Airway epithelial cell (primary cell): ENCODE results near the gene SLC25A52. TPM values are rescaled to one million over a fixed set of nuclear protein-coding genes. Genes with fewer than 3 reads are reported as not detected.

ENCODE experiments used
- total RNA-seq: library from RNA; depleted of rRNA; stranded (reverse); fragments of >200 nt; gene quantifications from 2 replicates; pipeline ENCODE4 v1.2.3, GENCODE V29; 2015

Gene SLC25A52, protein sequence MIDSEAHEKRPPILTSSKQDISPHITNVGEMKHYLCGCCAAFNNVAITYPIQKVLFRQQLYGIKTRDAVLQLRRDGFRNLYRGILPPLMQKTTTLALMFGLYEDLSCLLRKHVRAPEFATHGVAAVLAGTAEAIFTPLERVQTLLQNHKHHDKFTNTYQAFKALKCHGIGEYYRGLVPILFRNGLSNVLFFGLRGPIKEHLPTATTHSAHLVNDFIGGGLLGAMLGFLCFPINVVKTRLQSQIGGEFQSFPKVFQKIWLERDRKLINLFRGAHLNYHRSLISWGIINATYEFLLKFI
- total RNA-seq = not detected in 2 replicates

DNA sequence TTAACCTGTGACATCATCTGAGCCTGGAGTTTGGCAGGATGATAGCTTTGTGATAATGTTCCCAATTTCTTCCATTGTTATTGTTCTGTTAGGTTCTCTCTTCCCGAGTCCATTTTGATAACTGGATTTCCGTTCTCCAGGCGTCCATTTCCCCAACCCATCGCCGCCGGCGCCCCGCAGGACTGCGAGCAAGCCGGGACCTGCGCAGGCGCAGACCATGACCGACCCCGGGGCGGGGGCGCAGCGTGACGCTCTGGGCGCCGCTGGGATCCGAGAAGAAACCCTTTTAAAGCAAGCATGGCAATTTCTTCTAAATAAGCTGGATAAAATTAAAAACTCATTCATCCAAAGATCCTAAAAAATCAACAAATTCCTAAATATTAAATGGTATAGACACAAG lies at the start of gene SLC25A52:
Gene SLC25A52 (minus strand): TSS at position 186 of the 400 bp plus-strand sequence. CDS start 219 bp downstream, outside the sequence.

Other genes starting within 250 kb of the SLC25A52 start
- not detected in 2 replicates for gene TTR, start 169.0 kb downstream of the SLC25A52 start, total RNA-seq
- gene B4GALT6, start 76.3 kb downstream of the SLC25A52 start, total RNA-seq = 1.8 and 3.7 TPM in 2 replicates
- gene TRAPPC8, start 182.2 kb upstream of the SLC25A52 start, total RNA-seq = 12.3 and 17.6 TPM in 2 replicates